HL-60/S4 treated with retinoic acid at 250 ng/mL for 4 days and 3 days (cell line): ENCODE results near the gene ZBTB21.
"Not testable (repeated sequence)": the region's sequence is repeated elsewhere in the genome, so short reads cannot be mapped to it uniquely, and the experiment has no call there.

Experiments used
- in situ Hi-C: fragments of 300-500 bp; cut with MboI; formaldehyde crosslinking; loops from 2 replicates; pipeline ENCODE4 v1.7.0; 2022; ENCODE audit warnings: low sequenced_read_pairs

ZBTB21 gene

DNA sequence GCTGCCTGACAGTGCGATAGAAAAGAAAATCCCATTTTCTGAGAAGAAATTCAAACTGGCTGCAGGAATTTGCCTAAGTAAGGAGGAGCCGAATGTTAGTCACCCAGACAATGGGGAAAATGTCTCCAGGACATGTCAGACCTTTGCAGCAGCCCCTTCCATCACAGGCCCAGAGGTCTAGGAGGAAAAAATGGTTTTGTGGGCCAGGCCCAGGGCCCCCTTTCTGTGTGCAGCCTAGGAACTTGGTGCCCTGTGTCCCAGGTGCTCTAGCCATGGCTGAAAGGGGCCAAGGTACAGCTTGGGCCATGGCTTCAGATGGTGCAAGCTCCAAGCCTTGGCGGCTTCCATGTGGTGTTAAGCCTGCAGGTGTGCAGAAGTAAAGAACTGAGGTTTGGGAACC lies 14.6 kb downstream of the ZBTB21 start:
- in situ Hi-C loops: no loop called here

GRCh38 chr21:41994613-41995012 lies 15.5 kb downstream of the ZBTB21 start:
- in situ Hi-C loops: not testable (repeated sequence)

DNA sequence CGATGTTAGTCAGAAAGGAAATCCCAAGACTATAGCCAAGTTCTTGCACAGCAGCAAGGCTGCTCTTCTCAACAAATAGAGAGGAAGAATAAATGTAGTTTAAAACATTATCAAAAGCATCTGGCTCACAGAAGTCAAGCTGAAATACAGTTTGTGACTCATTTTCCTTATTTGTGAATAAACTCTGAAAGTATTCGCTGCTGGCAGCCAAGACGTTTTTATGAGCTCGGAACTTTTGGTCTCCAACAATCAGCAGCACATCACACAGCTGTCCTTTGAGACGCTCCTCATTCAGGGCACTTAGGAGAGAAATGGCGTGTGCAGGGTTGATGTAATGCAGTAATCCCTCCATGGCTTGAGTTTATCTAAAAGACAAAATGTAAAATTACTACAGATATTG lies 16.4 kb downstream of the ZBTB21 start:
- in situ Hi-C loops: no loop called here

DNA sequence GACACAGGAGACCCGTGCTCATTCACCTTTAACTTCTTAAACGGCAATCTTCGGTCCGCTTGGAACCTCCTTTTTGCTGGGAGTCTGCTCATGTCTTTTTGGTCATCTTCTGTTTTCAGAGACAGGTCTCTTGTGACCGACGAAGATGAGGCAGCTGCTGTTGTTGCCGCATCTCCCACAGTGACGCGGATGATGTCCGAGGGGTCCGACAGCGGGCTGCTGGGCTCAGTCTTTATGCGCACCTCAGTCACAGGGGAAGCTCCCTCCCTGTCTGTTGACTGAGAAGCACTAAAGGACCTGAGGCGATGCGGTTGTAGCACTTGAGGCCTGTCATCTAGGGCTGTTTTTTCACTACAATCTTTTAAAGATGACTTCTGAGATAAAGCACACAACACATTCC lies 17.6 kb downstream of the ZBTB21 start:
- in situ Hi-C loops: no loop called here

GRCh38 chr21:41991659-41992058 lies 18.5 kb downstream of the ZBTB21 start:
- in situ Hi-C loops: no loop called here

- in situ Hi-C loops: no loop called here
These were observed 20.5 kb downstream of the ZBTB21 start for GRCh38 chr21:41989698-41990097.

DNA sequence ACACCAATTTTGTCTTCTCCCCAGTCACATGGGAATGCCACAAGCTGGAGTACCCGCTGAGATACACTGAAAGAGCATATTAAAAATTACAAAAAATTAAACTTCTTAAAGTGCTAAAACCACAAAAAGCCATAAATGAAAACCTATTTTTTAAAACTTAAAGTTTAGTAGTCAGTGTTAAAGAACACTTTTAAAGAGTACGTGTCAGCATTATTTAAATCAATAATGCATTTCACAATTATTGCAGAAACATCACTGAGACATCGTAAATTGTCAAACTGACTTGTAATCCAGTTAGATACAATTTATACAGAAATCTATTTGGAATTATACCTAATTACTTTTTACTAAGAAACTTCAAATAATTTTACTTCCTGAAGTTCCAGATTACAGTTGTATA lies 22.9 kb downstream of the ZBTB21 start:
- in situ Hi-C loops: no loop called here

GRCh38 chr21:41985662-41986416 lies 24.3 kb downstream of the ZBTB21 start:
- in situ Hi-C loops: no loop called here

DNA sequence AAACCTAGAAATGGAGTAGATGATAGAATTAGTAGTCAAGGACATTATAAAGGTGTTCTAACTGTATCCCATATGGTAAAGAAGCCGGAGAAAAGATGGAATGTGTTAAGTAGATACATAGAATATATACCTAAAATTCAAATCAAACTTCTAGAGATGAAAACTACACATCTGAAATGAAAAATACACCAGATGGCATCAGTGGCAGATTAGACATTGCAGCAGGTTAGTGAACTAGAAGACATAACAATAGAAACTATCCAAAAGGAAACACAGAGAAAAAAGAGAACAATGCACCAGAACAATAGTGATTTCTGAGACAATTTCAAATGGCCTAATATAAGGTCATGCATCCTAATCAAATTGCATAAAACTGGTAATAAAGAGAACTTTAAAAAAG lies 26.9 kb downstream of the ZBTB21 start:
- in situ Hi-C loops: no loop called here

GRCh38 chr21:41980561-41980960 lies 29.6 kb downstream of the ZBTB21 start:
- in situ Hi-C loops: no loop called here

- in situ Hi-C loops: no loop called here
These were observed 30.3 kb downstream of the ZBTB21 start for GRCh38 chr21:41979751-41980369.

DNA sequence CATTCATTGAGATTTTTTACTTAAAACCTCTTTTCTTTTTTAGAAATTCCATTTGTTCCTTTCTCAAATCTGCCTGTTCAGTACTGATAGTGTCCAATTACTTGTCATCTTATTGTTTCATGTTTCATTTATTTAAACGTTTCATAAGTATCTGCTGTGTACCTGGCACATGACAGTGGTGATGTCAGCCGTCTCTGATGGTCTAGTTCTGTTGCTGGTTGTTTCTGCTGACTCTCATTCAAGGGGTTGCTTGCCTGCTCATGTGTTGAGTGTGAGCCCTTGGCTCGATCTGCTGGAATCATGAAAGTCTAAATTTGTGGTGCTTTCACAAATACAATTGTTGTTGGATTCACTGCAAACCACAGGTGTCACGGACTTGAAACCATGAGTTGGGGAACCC lies 30.8 kb downstream of the ZBTB21 start:
- in situ Hi-C loops: no loop called here

GRCh38 chr21:41977034-41977950 lies 32.9 kb downstream of the ZBTB21 start:
- in situ Hi-C loops: no loop called here

GRCh38 chr21:41976611-41977010 lies 33.5 kb downstream of the ZBTB21 start:
- in situ Hi-C loops: no loop called here

GRCh38 chr21:41975391-41976272 lies 34.5 kb downstream of the ZBTB21 start:
- in situ Hi-C loops: no loop called here

- in situ Hi-C loops: no loop called here
These were observed 35.5 kb downstream of the ZBTB21 start for GRCh38 chr21:41974752-41975053.

DNA sequence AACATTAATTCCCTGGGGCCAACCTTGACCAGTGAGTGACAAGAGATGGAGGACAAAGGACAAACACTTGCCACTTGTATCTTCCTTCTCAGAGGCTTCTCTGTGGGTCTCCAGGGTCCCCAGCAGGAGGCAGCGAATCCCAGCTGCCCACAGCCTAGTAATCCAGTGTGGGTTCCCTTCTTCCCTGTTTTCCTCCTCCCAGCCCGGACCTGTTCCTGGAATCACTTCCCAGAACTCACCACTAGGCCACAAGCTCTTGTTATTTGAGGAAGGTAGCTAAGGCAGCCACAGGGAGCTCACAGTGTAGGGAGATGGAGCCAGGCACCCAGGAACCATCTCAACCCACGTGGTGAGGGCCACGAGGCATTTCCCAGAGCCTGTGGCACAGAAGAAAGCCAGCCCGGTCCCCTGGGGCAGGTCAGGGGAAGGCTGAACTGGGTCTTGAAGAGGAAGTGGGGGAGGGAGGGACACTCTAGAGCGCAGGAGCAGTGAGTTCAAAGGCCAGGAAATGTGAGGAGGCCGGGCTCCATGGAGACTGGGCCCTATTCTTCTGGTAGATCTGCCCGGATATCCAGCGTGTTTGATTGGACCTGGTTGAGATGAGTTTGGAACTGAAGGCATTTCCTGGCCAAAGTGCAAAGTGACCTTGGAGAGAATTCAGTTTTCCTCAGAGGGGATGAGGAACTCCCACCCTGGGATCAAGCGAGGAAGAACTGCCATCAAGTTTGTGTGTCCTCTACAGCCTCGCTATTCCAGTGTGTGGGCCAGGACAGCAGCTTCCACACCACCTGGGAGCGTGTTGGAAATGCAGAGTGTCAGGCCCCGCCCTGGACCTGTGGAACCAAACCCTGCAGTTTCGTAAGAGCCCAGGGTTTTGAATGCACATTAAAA lies 36.1 kb downstream of the ZBTB21 start:
- in situ Hi-C loops: no loop called here

DNA sequence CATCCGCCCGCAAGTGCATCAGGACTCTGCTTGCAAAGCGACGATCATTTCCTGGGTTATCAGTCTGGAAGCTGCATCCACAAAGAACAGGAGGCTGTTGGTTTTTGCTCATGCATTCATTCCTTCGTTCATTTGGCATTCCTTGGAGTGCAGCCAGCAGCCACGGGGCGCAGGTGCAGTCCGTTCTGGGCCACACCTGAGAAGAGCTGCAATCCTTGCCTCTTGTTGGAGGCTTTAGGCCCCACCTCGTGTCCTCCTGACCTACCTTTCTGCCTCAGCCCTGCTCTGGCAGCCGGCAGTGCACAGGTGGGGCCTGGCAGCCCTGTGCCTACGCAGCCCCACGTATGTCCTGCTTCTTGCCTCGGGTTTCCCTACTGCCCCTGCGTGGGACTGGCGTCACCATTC lies 36.7 kb downstream of the ZBTB21 start:
- in situ Hi-C loops: no loop called here

DNA sequence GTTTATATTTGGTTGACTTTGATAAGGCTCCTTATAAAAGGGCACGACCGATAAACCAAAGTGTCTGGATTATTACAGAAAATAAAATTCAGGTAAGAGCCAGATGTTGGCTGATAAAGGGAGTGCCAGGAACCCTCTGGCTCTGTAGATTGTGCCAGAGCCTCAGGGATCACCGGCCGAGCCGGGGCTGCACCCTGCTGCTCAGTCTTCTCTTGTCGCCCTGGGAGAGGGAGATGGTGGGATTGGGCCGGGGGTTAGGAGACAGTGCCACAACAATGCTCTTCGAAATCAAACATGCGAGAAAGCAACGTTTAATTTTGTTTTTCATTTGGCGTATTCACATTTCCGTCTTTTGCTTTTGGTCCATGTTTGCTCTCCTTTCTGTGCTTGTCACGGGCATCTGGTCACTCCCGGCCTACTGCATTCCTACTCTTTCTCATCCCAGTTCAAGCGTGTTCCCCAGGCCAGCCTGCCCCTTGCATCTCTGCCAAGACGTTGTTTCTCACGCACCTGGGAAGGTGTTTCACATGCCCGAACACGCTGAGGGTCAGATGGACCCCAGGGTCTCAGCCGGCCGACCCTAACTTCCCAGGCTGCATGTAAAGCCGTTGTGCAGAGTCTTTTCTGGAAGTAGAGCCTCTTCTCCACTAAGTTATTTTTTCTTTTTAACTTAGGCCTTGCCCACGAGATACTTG lies 37.5 kb downstream of the ZBTB21 start:
- in situ Hi-C loops: no loop called here
